ENCODE measurements around the gene SDK1.

SDK1 gene

GRCh38 chr7:3973264-3973663, 672.2 kb downstream of the SDK1 start:
- TF ChIP-seq CTCF (IDR thresholded peaks at IDR 0.05; ENCODE audit: low read depth, low read length, missing control alignments), result no peak
- no peak for DNase-seq (ENCODE audit: extremely low read depth, low read depth)
- H3K4me3 ChIP-seq (replicated peaks; ENCODE audit: low read depth, low read length), result no peak overlapping the region

- no peak overlapping the region for H3K4me3 ChIP-seq (replicated peaks; ENCODE audit: low read depth, low read length)
- no peak for DNase-seq (ENCODE audit: extremely low read depth, low read depth)
- TF ChIP-seq CTCF (IDR thresholded peaks at IDR 0.05; ENCODE audit: low read depth, low read length, missing control alignments), result no peak
Observed at GRCh38 chr7:3974329-3974728, 673.3 kb downstream of the SDK1 start.

GRCh38 chr7:3975371-3975770, 674.3 kb downstream of the SDK1 start:
- TF ChIP-seq CTCF (IDR thresholded peaks at IDR 0.05; ENCODE audit: low read depth, low read length, missing control alignments), result no peak
- H3K4me3 ChIP-seq (replicated peaks; ENCODE audit: low read depth, low read length), result no peak overlapping the region
- no peak for DNase-seq (ENCODE audit: extremely low read depth, low read depth)

- H3K4me3 ChIP-seq (replicated peaks; ENCODE audit: low read depth, low read length), result no peak overlapping the region
- no peak for DNase-seq (ENCODE audit: extremely low read depth, low read depth)
- no peak for TF ChIP-seq CTCF (IDR thresholded peaks at IDR 0.05; ENCODE audit: low read depth, low read length, missing control alignments)
Observed at GRCh38 chr7:3977391-3977790, 676.3 kb downstream of the SDK1 start.

- H3K4me3 ChIP-seq (replicated peaks; ENCODE audit: low read depth, low read length), result no peak overlapping the region
- no peak for TF ChIP-seq CTCF (IDR thresholded peaks at IDR 0.05; ENCODE audit: low read depth, low read length, missing control alignments)
- no peak for DNase-seq (ENCODE audit: extremely low read depth, low read depth)
Observed at GRCh38 chr7:3978839-3979238, 677.8 kb downstream of the SDK1 start.

- H3K4me3 ChIP-seq (replicated peaks; ENCODE audit: low read depth, low read length), result no peak overlapping the region
- TF ChIP-seq CTCF (IDR thresholded peaks at IDR 0.05; ENCODE audit: low read depth, low read length, missing control alignments), result no peak
- DNase-seq (ENCODE audit: extremely low read depth, low read depth), result no peak
Observed at GRCh38 chr7:3979611-3980299, 678.7 kb downstream of the SDK1 start.

GRCh38 chr7:3980300-3980643, 679.2 kb downstream of the SDK1 start:
- no peak overlapping the region for H3K4me3 ChIP-seq (replicated peaks; ENCODE audit: low read depth, low read length)
- TF ChIP-seq CTCF (IDR thresholded peaks at IDR 0.05; ENCODE audit: low read depth, low read length, missing control alignments), result no peak
- no peak for DNase-seq (ENCODE audit: extremely low read depth, low read depth)
